ENCODE measurements around the gene PIGX.

- TF ChIP-seq BHLHE40 (IDR thresholded peaks at IDR 0.05; ENCODE audit: borderline replicate concordance) (no peak), LEF1 (IDR thresholded peaks at IDR 0.05; ENCODE audit: borderline replicate concordance) (no peak), PKNOX1 (IDR thresholded peaks at IDR 0.05) (no peak), HDGF (IDR thresholded peaks at IDR 0.05; ENCODE audit: borderline replicate concordance) (no peak), SUZ12 (IDR thresholded peaks at IDR 0.05) (no peak), SP1 (IDR thresholded peaks at IDR 0.05) (no peak), ELF4 (IDR thresholded peaks at IDR 0.05) (no peak), ZNF384 (IDR thresholded peaks at IDR 0.05) (no peak), FOXA1 (IDR thresholded peaks at IDR 0.05) (no peak), FOXM1 (IDR thresholded peaks at IDR 0.05; ENCODE audit: borderline replicate concordance) (no peak), L3MBTL2 (conservative IDR thresholded peaks at IDR 0.05) (no peak), FOXK2 (IDR thresholded peaks at IDR 0.05) (no peak), ARNT (IDR thresholded peaks at IDR 0.05) (no peak)
Measured at GRCh38 chr3:196775938-196776337, 63.8 kb downstream of the PIGX start.
